SK-N-MC (cell line): ENCODE measurements around the gene NME4.
"Not testable (repeated sequence)": the region's sequence is repeated elsewhere in the genome, so short reads cannot be mapped to it uniquely, and the experiment has no call there.

Experiments
- DNase-seq: peaks from one replicate; pipeline ENCODE4 v3.0.0-alpha.2; 2011; ENCODE audit warnings: low read depth, low spot score
- H3K27ac ChIP-seq: fragments of 200-600 bp; sonication (generic); 2 replicates; pipeline ENCODE4 v1.5.1; 2016; ENCODE audit warnings: mixed run types
- H3K36me3 ChIP-seq: fragments of 200-600 bp; sonication (generic); 2 replicates; pipeline ENCODE4 v1.6.1; 2017; ENCODE audit warnings: antibody characterized with exemption, low read length, mixed read lengths; ENCODE audit not compliant: insufficient read depth
- H3K4me3 ChIP-seq: fragments of 200-600 bp; sonication (generic); 2 replicates; pipeline ENCODE4 v1.5.1; 2016
- H3K9ac ChIP-seq: fragments of 200-600 bp; sonication (generic); 2 replicates; pipeline ENCODE4 v1.8.0; 2017; ENCODE audit warnings: mixed run types, mixed read lengths; ENCODE audit not compliant: insufficient read length
- H3K9me3 ChIP-seq: fragments of 200-600 bp; sonication (generic); 2 replicates; pipeline ENCODE4 v1.6.1; 2017; ENCODE audit warnings: low read depth, mild to moderate bottlenecking, antibody characterized with exemption, low read length, moderate library complexity, mixed read lengths
- EZH2 ChIP-seq: fragments of 200-600 bp; sonication (generic); IDR thresholded peaks from one replicate; pipeline ENCODE4 v1.6.1; 2017; ENCODE audit warnings: antibody characterized with exemption
- FOXP2 ChIP-seq: optimal IDR thresholded peaks from 2 replicates; pipeline ENCODE3; 2011; ENCODE audit warnings: mild to moderate bottlenecking, moderate library complexity; ENCODE audit not compliant: insufficient read depth; ENCODE audit errors: extremely low read length, control extremely low read depth
- POLR2AphosphoS5 ChIP-seq: IDR thresholded peaks from 2 replicates; pipeline ENCODE4 v1.6.1; 2012; ENCODE audit warnings: mild to moderate bottlenecking, low read depth, low read length, borderline replicate concordance

Gene NME4

DNA sequence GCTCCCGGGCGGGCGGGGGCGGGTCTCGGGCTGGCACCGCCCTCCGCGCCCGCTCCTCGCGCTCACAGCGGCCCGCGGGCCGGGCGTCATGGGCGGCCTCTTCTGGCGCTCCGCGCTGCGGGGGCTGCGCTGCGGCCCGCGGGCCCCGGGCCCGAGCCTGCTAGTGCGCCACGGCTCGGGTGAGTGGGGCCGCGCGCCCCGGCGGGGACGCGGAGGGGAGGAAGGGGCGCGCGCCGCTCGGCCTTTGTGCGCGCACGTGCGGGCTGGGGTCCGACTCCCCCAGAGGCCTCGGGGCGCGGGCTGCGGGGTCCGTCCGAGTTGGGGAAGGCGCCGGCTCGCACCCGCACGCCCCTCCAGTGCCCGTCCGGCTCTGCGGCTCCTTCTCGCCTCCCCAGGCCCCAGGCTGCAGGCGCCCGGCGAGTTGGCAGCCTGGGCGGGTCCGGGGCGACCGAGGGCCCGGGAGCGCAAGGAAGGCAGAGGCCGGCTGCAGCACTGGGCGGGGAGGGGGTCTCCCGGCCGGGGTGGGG, at the start of gene NME4:
Gene NME4, plus strand, starts transcription at position 65 of the 527 bp plus-strand sequence. Its CDS starts 24 bp downstream, at position 89.
- H3K9ac ChIP-seq = peak within 1 kb of the TSS; percentile 89
- no peaks in the 10 kb centered on the region for H3K9me3 ChIP-seq
- no peak for DNase-seq
- peak within 1 kb of the TSS; percentile 93 for H3K27ac ChIP-seq
- H3K4me3 ChIP-seq = peak within 1 kb of the TSS; percentile 87
- H3K36me3 ChIP-seq = peaks cover 25% of the 10 kb centered on the region
- TF ChIP-seq EZH2 (no peak), POLR2AphosphoS5 (no peak), FOXP2 (no peak)

- TF ChIP-seq POLR2AphosphoS5 = no peak
- no peak for TF ChIP-seq FOXP2
- TF ChIP-seq EZH2 = no peak
- Histone ChIP-seq H3K4me3 (no peak overlapping the region), H3K9ac (no peak overlapping the region), H3K36me3 (peaks cover 26% of the 10 kb centered on the region), H3K27ac (no peak overlapping the region), H3K9me3 (no peaks in the 10 kb centered on the region)
- no peak for DNase-seq
Observed at GRCh38 chr16:347203-347602, 49.8 kb upstream of the NME4 start.

DNA sequence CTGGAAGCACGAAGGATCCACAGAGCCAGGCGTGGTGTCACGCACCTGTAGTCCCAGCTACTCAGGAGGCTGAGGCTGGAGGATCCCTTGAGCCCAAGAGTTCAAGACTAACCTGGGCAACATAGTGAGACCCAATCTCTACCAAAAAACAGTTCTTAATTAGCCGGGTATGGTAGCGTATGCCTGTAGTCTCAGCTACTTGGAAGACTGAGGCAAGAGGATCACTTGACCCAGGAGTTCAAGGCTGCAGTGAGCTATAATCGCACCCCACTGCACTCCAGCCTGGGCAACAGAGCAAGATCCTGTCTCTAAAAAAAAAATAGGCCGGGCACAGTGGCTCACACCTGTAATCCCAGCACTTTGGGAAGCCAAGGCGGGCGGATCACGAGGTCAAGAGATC, 48.5 kb upstream of the NME4 start:
- not testable (repeated sequence) for DNase-seq, H3K9ac ChIP-seq, H3K27ac ChIP-seq, H3K4me3 ChIP-seq, H3K9me3 ChIP-seq
- H3K36me3 ChIP-seq = peaks cover 26% of the 10 kb centered on the region

DNA sequence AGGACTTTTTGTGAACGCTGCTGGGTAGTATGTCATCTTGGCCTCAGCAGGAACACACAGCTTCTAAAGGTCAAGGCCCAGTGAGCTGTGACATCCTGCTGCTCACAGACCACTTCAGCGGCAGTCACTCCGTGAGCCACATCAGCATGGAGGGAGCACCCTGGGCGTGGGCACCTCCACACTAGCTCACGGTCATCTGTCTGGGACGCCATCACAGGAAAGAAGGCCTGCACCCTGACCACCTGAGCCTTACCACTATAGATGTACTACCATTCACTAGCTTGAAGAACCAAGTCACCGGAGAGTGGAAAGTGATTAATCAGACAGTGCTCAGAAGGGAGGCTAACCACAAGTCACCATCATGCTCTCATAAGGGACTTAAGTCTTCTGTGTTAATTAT, 47.8 kb upstream of the NME4 start:
- Histone ChIP-seq H3K9ac (no peak overlapping the region), H3K9me3 (no peaks in the 10 kb centered on the region), H3K27ac (no peak overlapping the region), H3K4me3 (no peak overlapping the region), H3K36me3 (peaks cover 24% of the 10 kb centered on the region)
- TF ChIP-seq FOXP2 (no peak), EZH2 (no peak), POLR2AphosphoS5 (no peak)
- no peak for DNase-seq

GRCh38 chr16:350203-350602, 46.8 kb upstream of the NME4 start:
- Histone ChIP-seq H3K9me3 (no peaks in the 10 kb centered on the region), H3K4me3 (no peak overlapping the region), H3K36me3 (peaks cover 18% of the 10 kb centered on the region), H3K9ac (no peak overlapping the region), H3K27ac (no peak overlapping the region)
- TF ChIP-seq FOXP2 (no peak), EZH2 (no peak), POLR2AphosphoS5 (no peak)
- no peak for DNase-seq

DNA sequence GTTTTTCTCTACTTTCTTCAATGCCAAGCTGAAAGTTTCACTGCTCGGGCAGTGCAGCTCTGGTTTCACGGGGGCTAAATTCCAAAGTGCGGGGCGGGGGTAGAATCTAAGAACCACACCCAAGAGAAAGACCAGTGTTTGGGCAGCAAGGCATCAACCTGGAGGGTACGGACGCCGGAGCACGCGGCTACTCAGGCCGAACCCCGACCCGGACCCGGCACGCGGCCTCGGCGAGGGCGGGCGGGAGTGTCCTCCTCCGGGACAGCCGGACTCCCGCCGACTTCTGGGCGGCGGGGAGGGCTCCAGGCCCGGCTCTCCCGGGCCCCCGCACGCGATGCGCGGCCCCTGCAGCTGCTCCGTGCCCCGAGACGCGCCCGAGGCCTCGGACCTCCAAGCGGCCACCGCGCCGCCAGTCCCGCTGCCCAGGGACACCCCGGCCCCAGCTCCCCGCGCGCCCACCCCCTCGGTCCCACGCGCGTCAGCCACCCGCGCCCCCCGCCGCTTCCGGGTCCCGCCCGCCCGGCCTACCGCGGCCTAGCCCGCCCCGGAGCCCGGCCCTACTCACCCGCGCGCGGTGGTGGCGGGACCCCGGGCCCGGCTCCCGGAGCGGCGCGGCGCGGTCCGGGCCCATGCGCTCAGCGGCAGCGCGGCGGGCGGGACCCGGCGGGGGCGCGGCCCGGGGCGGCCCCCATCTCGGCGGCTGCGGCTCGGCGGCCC, 45.0 kb upstream of the NME4 start:
- no peaks in the 10 kb centered on the region for H3K9me3 ChIP-seq
- H3K4me3 ChIP-seq = peak overlapping the region; percentile 84
- no peak for DNase-seq
- peak overlapping the region; percentile 85 for H3K9ac ChIP-seq
- peaks cover 9% of the 10 kb centered on the region for H3K36me3 ChIP-seq
- TF ChIP-seq EZH2 = no peak
- no peak for TF ChIP-seq FOXP2
- no peak for TF ChIP-seq POLR2AphosphoS5
- no peak overlapping the region for H3K27ac ChIP-seq

- DNase-seq = peak; percentile 82
- Histone ChIP-seq H3K27ac (no peak within 1 kb of the TSS), H3K4me3 (peak within 1 kb of the TSS; percentile 84), H3K9ac (peak within 1 kb of the TSS; percentile 85), H3K36me3 (peaks cover 9% of the 10 kb centered on the region), H3K9me3 (no peaks in the 10 kb centered on the region)
- TF ChIP-seq FOXP2 = no peak
- no peak for TF ChIP-seq EZH2
- TF ChIP-seq POLR2AphosphoS5 = no peak
Observed at GRCh38 chr16:352547-353403, 44.2 kb upstream of the NME4 start, which contains the start of gene AXIN1. TSS of gene AXIN1 (minus strand) at chr16:352723. CDS start at chr16:347025, 5,698 bp downstream.

DNA sequence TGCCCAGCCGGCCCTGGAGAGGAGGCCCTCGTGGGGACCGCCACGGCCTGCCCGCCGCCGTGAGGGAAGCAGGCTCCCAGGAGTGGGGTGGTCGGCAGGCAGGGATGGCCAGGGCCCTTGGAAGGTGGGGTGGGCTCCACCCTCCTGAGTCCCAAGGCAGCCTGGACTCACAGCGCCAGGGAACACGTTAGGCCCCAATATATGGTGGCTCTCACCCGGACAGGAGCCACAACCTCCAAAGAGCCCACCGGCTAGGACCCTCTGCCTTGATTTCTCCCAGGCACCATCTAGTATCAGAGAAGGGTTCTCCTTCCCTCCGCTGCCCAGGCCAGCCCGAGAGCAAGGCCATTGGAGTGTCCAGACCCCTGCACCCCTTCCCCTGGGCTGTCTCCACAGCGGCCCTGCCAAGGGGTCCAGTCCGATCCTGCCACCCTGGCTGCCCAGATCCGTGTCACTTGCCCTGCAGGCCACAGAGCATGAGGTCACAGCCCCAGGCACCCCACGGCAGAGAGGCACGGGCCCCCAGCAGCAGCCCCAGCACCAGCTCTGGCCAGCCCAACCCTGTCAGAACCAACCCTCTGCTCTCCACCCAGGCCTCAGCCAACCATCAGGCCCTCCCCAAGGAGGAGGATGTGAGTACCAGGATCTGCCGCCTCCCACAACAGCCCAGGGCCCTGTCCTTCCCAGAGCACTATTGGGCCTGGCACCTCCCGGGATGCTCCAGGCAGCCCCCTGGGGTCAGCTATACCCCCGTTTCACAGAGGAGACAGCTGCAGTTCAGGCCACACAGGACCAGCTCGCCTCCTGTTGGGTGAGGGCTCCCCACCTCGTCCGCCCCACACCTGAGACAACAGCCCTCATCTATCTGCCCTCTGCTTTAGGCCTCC, 43.4 kb upstream of the NME4 start:
- H3K9ac ChIP-seq = peak overlapping the region; percentile 66
- peaks cover 9% of the 10 kb centered on the region for H3K36me3 ChIP-seq
- peak overlapping the region; percentile 75 for H3K4me3 ChIP-seq
- TF ChIP-seq FOXP2 (no peak), EZH2 (no peak), POLR2AphosphoS5 (no peak)
- no peaks in the 10 kb centered on the region for H3K9me3 ChIP-seq
- DNase-seq = no peak
- H3K27ac ChIP-seq = no peak overlapping the region
